SU-DHL-6 (cell line): ENCODE measurements around the gene DFFB.

Experiments
- H2AFZ ChIP-seq: fragments of 200-600 bp; sonication (generic); 2 replicates; pipeline ENCODE4 v1.6.1; 2014; ENCODE audit warnings: low read depth, mild to moderate bottlenecking, moderate library complexity, mixed read lengths, antibody characterized with exemption, low read length; ENCODE audit not compliant: severe bottlenecking
- H3F3A ChIP-seq: fragments of 200-600 bp; shearing (Covaris generic); 2 replicates; pipeline ENCODE4 v1.6.0; 2016; ENCODE audit warnings: antibody characterized with exemption, mild to moderate bottlenecking; ENCODE audit not compliant: insufficient read depth
- H3K27ac ChIP-seq: fragments of 200-600 bp; sonication (generic); 2 replicates; pipeline ENCODE4 v1.5.1; 2016; ENCODE audit warnings: low read depth, mild to moderate bottlenecking, low read length, moderate library complexity, mixed read lengths
- H3K27me3 ChIP-seq: fragments of 200-600 bp; sonication (generic), shearing (Covaris generic); 2 replicates; pipeline ENCODE4 v1.6.0; 2014; ENCODE audit warnings: mild to moderate bottlenecking, low read length
- H3K36me3 ChIP-seq: fragments of 200-600 bp; sonication (generic); 2 replicates; pipeline ENCODE4 v1.6.1; 2014; ENCODE audit warnings: mild to moderate bottlenecking, low read length, mixed read lengths
- H3K4me2 ChIP-seq: fragments of 300-600, 200-600 bp; shearing (Covaris generic), sonication (generic); 2 replicates; pipeline ENCODE4 v1.6.0; 2014; ENCODE audit warnings: low read length, low read depth, mild to moderate bottlenecking; ENCODE audit not compliant: poor library complexity, severe bottlenecking
- H3K4me3 ChIP-seq: fragments of 200-600 bp; sonication (generic); 2 replicates; pipeline ENCODE4 v1.5.1; 2014; ENCODE audit warnings: antibody characterized with exemption, low read length, mild to moderate bottlenecking, mixed read lengths; ENCODE audit not compliant: insufficient read depth, poor library complexity, severe bottlenecking
- H3K79me2 ChIP-seq: fragments of 200-600 bp; sonication (generic); 2 replicates; pipeline ENCODE4 v1.6.1; 2014; ENCODE audit warnings: mild to moderate bottlenecking, low read length, moderate library complexity; ENCODE audit not compliant: insufficient read depth
- H3K9ac ChIP-seq: fragments of 200-600 bp; sonication (generic); 2 replicates; pipeline ENCODE4 v1.7.0; 2014; ENCODE audit warnings: mild to moderate bottlenecking, low read length
- H3K9me2 ChIP-seq: fragments of 200-600 bp; sonication (generic); replicated peaks from 2 replicates; pipeline ENCODE4 v1.6.1; 2014; ENCODE audit warnings: low read length; ENCODE audit not compliant: insufficient read depth
- H3K9me3 ChIP-seq: fragments of 200-600 bp; sonication (generic); 2 replicates; pipeline ENCODE4 v1.6.1; 2014; ENCODE audit warnings: low read length, mixed read lengths; ENCODE audit not compliant: insufficient read depth
- H4K20me1 ChIP-seq: fragments of 200-600 bp; sonication (generic); 2 replicates; pipeline ENCODE4 v1.6.1; 2014; ENCODE audit warnings: low read depth, mild to moderate bottlenecking, antibody characterized with exemption, low read length, moderate library complexity, mixed read lengths
- EZH2phosphoT487 ChIP-seq: fragments of 200-600 bp; sonication (generic), shearing (Covaris generic); conservative IDR thresholded peaks from 2 replicates; pipeline ENCODE4 v1.6.1; 2018; ENCODE audit warnings: mild to moderate bottlenecking, antibody characterized with exemption, low read length, moderate library complexity, mixed read lengths
- TF ChIP-seq, protein P1 (sequence below): fragments of 200-600 bp; sonication (generic); IDR thresholded peaks from one replicate; pipeline ENCODE4 v1.5.1; 2017; ENCODE audit warnings: antibody characterized with exemption, mild to moderate bottlenecking, low read length, moderate library complexity; ENCODE audit not compliant: insufficient read depth, poor library complexity, severe bottlenecking

The DFFB gene

DNA sequence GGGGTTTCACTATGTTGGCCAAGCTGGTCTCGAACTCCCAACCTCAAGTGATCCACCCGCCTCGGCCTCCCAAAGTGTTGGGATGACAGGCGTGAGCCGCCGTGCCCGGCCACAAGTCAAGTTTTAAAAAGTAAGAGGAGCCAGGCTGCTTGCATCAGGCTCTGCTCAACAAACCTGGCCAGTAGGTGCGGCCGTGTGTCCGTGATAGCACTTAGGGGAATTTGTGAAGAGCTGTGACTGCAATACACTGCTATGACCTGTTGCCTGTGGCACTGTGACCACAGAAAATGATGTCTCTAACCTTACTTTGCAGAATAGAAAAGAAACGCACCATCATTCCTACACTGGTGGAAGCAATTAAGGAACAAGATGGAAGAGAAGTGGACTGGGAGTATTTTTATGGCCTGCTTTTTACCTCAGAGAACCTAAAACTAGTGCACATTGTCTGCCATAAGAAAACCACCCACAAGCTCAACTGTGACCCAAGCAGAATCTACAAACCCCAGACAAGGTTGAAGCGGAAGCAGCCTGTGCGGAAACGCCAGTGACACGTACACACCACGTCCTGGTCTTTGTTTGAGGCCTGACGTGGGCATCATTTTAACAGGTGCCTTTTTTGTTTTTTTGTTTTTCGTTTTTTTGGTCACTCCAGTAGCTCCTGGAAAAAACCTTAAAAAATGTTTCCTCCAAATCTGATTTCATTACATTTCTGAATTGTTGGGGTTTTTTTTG lies 26.1 kb downstream of the DFFB start:
- Histone ChIP-seq H3K9ac (no peak overlapping the region), H3K4me2 (no peak overlapping the region), H3K9me3 (no peaks in the 10 kb centered on the region), H2AFZ (no peak overlapping the region), H3K36me3 (no peaks in the 10 kb centered on the region), H3K79me2 (no peaks in the 10 kb centered on the region), H3K27me3 (no peaks in the 10 kb centered on the region), H3K27ac (no peak overlapping the region), H3F3A (no peaks in the 10 kb centered on the region), H3K4me3 (no peak overlapping the region), H4K20me1 (no peaks in the 10 kb centered on the region), H3K9me2 (no peaks in the 10 kb centered on the region)
- TF ChIP-seq, protein P1, sequence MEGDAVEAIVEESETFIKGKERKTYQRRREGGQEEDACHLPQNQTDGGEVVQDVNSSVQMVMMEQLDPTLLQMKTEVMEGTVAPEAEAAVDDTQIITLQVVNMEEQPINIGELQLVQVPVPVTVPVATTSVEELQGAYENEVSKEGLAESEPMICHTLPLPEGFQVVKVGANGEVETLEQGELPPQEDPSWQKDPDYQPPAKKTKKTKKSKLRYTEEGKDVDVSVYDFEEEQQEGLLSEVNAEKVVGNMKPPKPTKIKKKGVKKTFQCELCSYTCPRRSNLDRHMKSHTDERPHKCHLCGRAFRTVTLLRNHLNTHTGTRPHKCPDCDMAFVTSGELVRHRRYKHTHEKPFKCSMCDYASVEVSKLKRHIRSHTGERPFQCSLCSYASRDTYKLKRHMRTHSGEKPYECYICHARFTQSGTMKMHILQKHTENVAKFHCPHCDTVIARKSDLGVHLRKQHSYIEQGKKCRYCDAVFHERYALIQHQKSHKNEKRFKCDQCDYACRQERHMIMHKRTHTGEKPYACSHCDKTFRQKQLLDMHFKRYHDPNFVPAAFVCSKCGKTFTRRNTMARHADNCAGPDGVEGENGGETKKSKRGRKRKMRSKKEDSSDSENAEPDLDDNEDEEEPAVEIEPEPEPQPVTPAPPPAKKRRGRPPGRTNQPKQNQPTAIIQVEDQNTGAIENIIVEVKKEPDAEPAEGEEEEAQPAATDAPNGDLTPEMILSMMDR = no peak
- no peak for TF ChIP-seq EZH2phosphoT487

DNA sequence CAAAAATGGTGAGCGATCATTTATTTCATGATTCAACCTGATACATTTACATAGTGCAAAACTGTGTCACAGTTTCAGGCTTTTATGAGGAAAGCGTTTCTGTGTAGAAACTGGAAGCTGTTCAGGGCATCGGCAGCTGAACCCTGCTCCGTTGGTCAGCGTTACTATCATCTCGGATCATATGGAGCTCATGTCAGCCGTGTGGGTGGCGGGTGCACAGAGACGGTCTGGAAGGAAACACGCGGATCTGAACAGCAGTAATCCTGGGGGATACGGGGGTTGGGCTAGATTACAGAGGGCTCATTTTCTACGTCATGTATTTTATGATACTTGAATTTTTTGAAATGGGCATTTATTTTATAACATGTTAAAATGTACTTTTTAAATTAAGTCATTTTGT lies 27.7 kb downstream of the DFFB start:
- Histone ChIP-seq H3K4me2 (no peak overlapping the region), H3K27me3 (no peaks in the 10 kb centered on the region), H3K36me3 (no peaks in the 10 kb centered on the region), H3K27ac (no peak overlapping the region), H4K20me1 (no peaks in the 10 kb centered on the region), H3K4me3 (no peak overlapping the region), H3K9me3 (no peaks in the 10 kb centered on the region), H3F3A (no peaks in the 10 kb centered on the region), H3K9ac (no peak overlapping the region), H3K9me2 (no peaks in the 10 kb centered on the region), H2AFZ (no peak overlapping the region), H3K79me2 (no peaks in the 10 kb centered on the region)
- TF ChIP-seq EZH2phosphoT487 = no peak
- TF ChIP-seq, protein P1 = no peak

DNA sequence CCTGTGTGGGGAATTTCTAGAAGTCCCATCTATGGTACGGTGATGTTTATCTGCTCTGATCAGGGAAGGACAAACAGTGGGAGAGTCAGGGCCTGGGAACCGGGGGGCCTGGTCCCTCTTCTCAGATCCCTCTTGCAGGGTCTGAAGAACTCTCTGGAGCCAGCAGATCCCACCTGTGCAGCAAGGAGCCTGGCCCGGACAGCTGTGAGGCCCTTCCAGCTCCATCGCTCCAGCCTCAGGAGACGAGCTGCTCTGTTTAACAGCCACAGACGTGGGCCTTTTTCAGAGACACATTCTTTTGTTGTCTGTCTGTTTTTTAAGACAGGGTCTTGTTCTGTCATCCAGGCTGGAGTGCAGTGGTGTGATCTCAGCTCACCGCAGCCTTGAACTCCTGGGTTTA lies 28.3 kb downstream of the DFFB start:
- H4K20me1 ChIP-seq = no peaks in the 10 kb centered on the region
- no peak overlapping the region for H3K9ac ChIP-seq
- no peak overlapping the region for H3K4me3 ChIP-seq
- H3K27ac ChIP-seq = no peak overlapping the region
- H3K9me3 ChIP-seq = no peaks in the 10 kb centered on the region
- no peaks in the 10 kb centered on the region for H3K79me2 ChIP-seq
- no peaks in the 10 kb centered on the region for H3F3A ChIP-seq
- H3K4me2 ChIP-seq = no peak overlapping the region
- H3K9me2 ChIP-seq = no peaks in the 10 kb centered on the region
- no peaks in the 10 kb centered on the region for H3K27me3 ChIP-seq
- no peaks in the 10 kb centered on the region for H3K36me3 ChIP-seq
- TF ChIP-seq EZH2phosphoT487 = no peak
- TF ChIP-seq, protein P1 = no peak
- no peak overlapping the region for H2AFZ ChIP-seq
